Measurements from ENCODE around the gene AKT3. TPM values are rescaled to one million over a fixed set of nuclear protein-coding genes. Genes with fewer than 3 reads are reported as not detected.

The AKT3 gene
- total and polyA plus RNA-seq, 2 experiments from 2014 or later, result 4.5 to 18.5 TPM

- no peaks in the 10 kb centered on the region for H3K27me3 ChIP-seq (ENCODE audit: insufficient read depth)
- DNase-seq (ENCODE audit: low spot score), result no peak
Observed at GRCh38 chr1:243452092-243452491, 398.0 kb downstream of the AKT3 start.

GRCh38 chr1:243449373-243449772, 400.7 kb downstream of the AKT3 start:
- DNase-seq (ENCODE audit: low spot score) (no peak), ATAC-seq (no peak)
- H3K4me1 ChIP-seq (ENCODE audit: insufficient read depth), result no peaks in the 10 kb centered on the region
- H3K4me3 Mint-ChIP-seq, result no peak overlapping the region
- H3K27ac ChIP-seq (ENCODE audit: low read depth), result no peak overlapping the region
- H3F3A ChIP-seq (replicated peaks; ENCODE audit: low read depth), result no peaks in the 10 kb centered on the region
- H3K9me3 Mint-ChIP-seq, result no peaks in the 10 kb centered on the region
- no peaks in the 10 kb centered on the region for H4K20me1 ChIP-seq (replicated peaks; ENCODE audit: insufficient read depth)
- no peak overlapping the region for H2AFZ ChIP-seq
- H3K4me1 Mint-ChIP-seq, result peaks cover 3% of the 10 kb centered on the region; the same call in 2 of the 3 replicates
- H3K27ac Mint-ChIP-seq, result no peak overlapping the region
- H3K4me2 ChIP-seq, result no peak overlapping the region
- H3K36me3 Mint-ChIP-seq (ENCODE audit: low read depth), result no peaks in the 10 kb centered on the region
- H3K79me2 ChIP-seq (replicated peaks; ENCODE audit: insufficient read depth), result no peaks in the 10 kb centered on the region
- H3K9me2 ChIP-seq (ENCODE audit: insufficient read depth), result no peaks in the 10 kb centered on the region; the same call in 1 of the 2 replicates
- H3K4me3 ChIP-seq, result no peak overlapping the region
- peaks cover 2% of the 10 kb centered on the region for H3K27me3 Mint-ChIP-seq (ENCODE audit: insufficient read depth, low read depth, poor library complexity)
- H3K36me3 ChIP-seq (ENCODE audit: insufficient read depth), result no peaks in the 10 kb centered on the region
- no peaks in the 10 kb centered on the region for H3K27me3 ChIP-seq (ENCODE audit: insufficient read depth)
- TF ChIP-seq EZH2phosphoT487 (IDR thresholded peaks at IDR 0.05; ENCODE audit: unreplicated experiment), result no peak
- no peak for TF ChIP-seq JUNB (IDR thresholded peaks at IDR 0.05; ENCODE audit: unreplicated experiment)
- TF ChIP-seq ZNF114 (CRISPR knock-in tag; IDR thresholded peaks at IDR 0.05), result no peak
- TF ChIP-seq ZNF462 (CRISPR knock-in tag; IDR thresholded peaks at IDR 0.05), result no peak
- TF ChIP-seq EZH2 (IDR thresholded peaks at IDR 0.05; ENCODE audit: low read depth, unreplicated experiment), result no peak
- TF ChIP-seq ZNF331 (CRISPR knock-in tag; IDR thresholded peaks at IDR 0.05; ENCODE audit: low read depth), result no peak
- TF ChIP-seq STAT1 (IDR thresholded peaks at IDR 0.05; ENCODE audit: unreplicated experiment), result no peak
- no peak for TF ChIP-seq CTCF (conservative IDR thresholded peaks at IDR 0.05; ENCODE audit: low read depth in 2 of 2)
- TF ChIP-seq NANOG (IDR thresholded peaks at IDR 0.05; ENCODE audit: borderline replicate concordance), result no peak
- TF ChIP-seq ETS1 (IDR thresholded peaks at IDR 0.05), result no peak
- no peak for TF ChIP-seq CREB1 (CRISPR knock-in tag; IDR thresholded peaks at IDR 0.05; ENCODE audit: low read depth)
- no peak for TF ChIP-seq POLR2AphosphoS5 (IDR thresholded peaks at IDR 0.05; ENCODE audit: low read depth)

More at GRCh38 chr1:243452092-243452491, 398.0 kb downstream of the AKT3 start:
- Histone ChIP-seq H4K20me1 (replicated peaks; ENCODE audit: insufficient read depth) (no peaks in the 10 kb centered on the region), H3K79me2 (replicated peaks; ENCODE audit: insufficient read depth) (no peaks in the 10 kb centered on the region), H3K27ac (ENCODE audit: low read depth) (no peak overlapping the region), H3K4me3 (no peak overlapping the region), H3K4me1 (ENCODE audit: insufficient read depth) (no peaks in the 10 kb centered on the region), H3K9me2 (ENCODE audit: insufficient read depth) (no peaks in the 10 kb centered on the region), H3K4me2 (no peak overlapping the region), H3K36me3 (ENCODE audit: insufficient read depth) (no peaks in the 10 kb centered on the region), H3F3A (replicated peaks; ENCODE audit: low read depth) (no peaks in the 10 kb centered on the region), H2AFZ (no peak overlapping the region)
- Mint-ChIP-seq H3K4me1 (peaks cover 3% of the 10 kb centered on the region; the same call in 2 of the 3 replicates), H3K9me3 (no peaks in the 10 kb centered on the region), H3K4me3 (no peak overlapping the region), H3K27me3 (ENCODE audit: insufficient read depth, low read depth, poor library complexity) (peaks cover 4% of the 10 kb centered on the region), H3K36me3 (ENCODE audit: low read depth) (no peaks in the 10 kb centered on the region), H3K27ac (no peak overlapping the region)
- ATAC-seq, result no peak
- no peak for TF ChIP-seq EZH2phosphoT487 (IDR thresholded peaks at IDR 0.05; ENCODE audit: unreplicated experiment)

All from GM23338 (cell line).